NOMO-1 (cell line): Measurements from ENCODE around the gene NSF.
"Not testable (repeated sequence)": the region's sequence is repeated elsewhere in the genome, so short reads cannot be mapped to it uniquely, and the experiment has no call there.

ENCODE experiments used
- DNase-seq, 2 experiments: peaks; one replicate each; lab custom pipeline; 2025; ENCODE audit not compliant: unreplicated experiment in 2 of 2; lab: John Stamatoyannopoulos, UW

NSF gene

GRCh38 chr17:46627452-46627851 is 37.0 kb downstream of the NSF start:
- DNase-seq: not testable (repeated sequence)

GRCh38 chr17:46628753-46629436 is 38.4 kb downstream of the NSF start:
- DNase-seq: not testable (repeated sequence)

GRCh38 chr17:46632146-46632545 is 41.7 kb downstream of the NSF start:
- not testable (repeated sequence) for DNase-seq

- not testable (repeated sequence) for DNase-seq
Observed at GRCh38 chr17:46634844-46635243, 44.4 kb downstream of the NSF start.

GRCh38 chr17:46641861-46642656 is 51.6 kb downstream of the NSF start:
- not testable (repeated sequence) for DNase-seq

GRCh38 chr17:46647251-46647650 is 56.8 kb downstream of the NSF start:
- not testable (repeated sequence) for DNase-seq

GRCh38 chr17:46647688-46648278 is 57.3 kb downstream of the NSF start:
- DNase-seq: not testable (repeated sequence)

- not testable (repeated sequence) for DNase-seq
Observed at GRCh38 chr17:46649246-46649645, 58.8 kb downstream of the NSF start.

GRCh38 chr17:46652024-46652643 is 61.7 kb downstream of the NSF start:
- not testable (repeated sequence) for DNase-seq

- not testable (repeated sequence) for DNase-seq
Observed at GRCh38 chr17:46658235-46658634, 67.8 kb downstream of the NSF start.

GRCh38 chr17:46659702-46660101 is 69.2 kb downstream of the NSF start:
- not testable (repeated sequence) for DNase-seq

- DNase-seq: not testable (repeated sequence)
Observed at GRCh38 chr17:46663123-46663522, 72.7 kb downstream of the NSF start.

- not testable (repeated sequence) for DNase-seq
Observed at GRCh38 chr17:46663552-46663951, 73.1 kb downstream of the NSF start.

- not testable (repeated sequence) for DNase-seq
Observed at GRCh38 chr17:46665969-46666368, 75.5 kb downstream of the NSF start.

- not testable (repeated sequence) for DNase-seq
Observed at GRCh38 chr17:46670789-46671188, 80.3 kb downstream of the NSF start.

- DNase-seq: not testable (repeated sequence)
Observed at GRCh38 chr17:46672777-46673176, 82.3 kb downstream of the NSF start.

GRCh38 chr17:46677819-46678218 is 87.3 kb downstream of the NSF start:
- DNase-seq: not testable (repeated sequence)

- DNase-seq: not testable (repeated sequence)
Observed at GRCh38 chr17:46683653-46684052, 93.2 kb downstream of the NSF start.

- DNase-seq: peak; percentile 36 to 42
Observed at GRCh38 chr17:46685284-46685683, 94.8 kb downstream of the NSF start.

- not testable (repeated sequence) for DNase-seq
Observed at GRCh38 chr17:46692196-46692595, 101.7 kb downstream of the NSF start.

- peak in 1 of 2 experiments; percentile 28 for DNase-seq
Observed at GRCh38 chr17:46693283-46693682, 102.8 kb downstream of the NSF start.
